SH-SY5Y (cell line): ENCODE results near the gene ATP1A1.

Experiments
- GATA2 ChIP-seq: IDR thresholded peaks from 2 replicates; pipeline ENCODE4 v1.6.1; 2011; ENCODE audit warnings: mild to moderate bottlenecking, low read depth, low read length
- GATA3 ChIP-seq: IDR thresholded peaks from 2 replicates; pipeline ENCODE4 v1.6.1; 2011; ENCODE audit warnings: low read depth, mild to moderate bottlenecking, low read length, moderate library complexity

- TF ChIP-seq GATA2 (no peak), GATA3 (no peak)
Measured at GRCh38 chr1:116325922-116326321, 47.1 kb upstream of the ATP1A1 start.
